Hepatocyte (in vitro differentiated cells): ENCODE measurements around the gene CDH11.

Source experiments
- CTCF ChIP-seq: fragments of 200-600 bp; sonication (generic); IDR thresholded peaks from 2 replicates; pipeline ENCODE4 v1.5.1; 2016; ENCODE audit warnings: antibody characterized with exemption, mild to moderate bottlenecking; ENCODE audit not compliant: poor library complexity
- EZH2 ChIP-seq: fragments of 200-600 bp; sonication (generic); IDR thresholded peaks from 2 replicates; pipeline ENCODE4 v1.6.1; 2016; ENCODE audit warnings: antibody characterized with exemption, mild to moderate bottlenecking, borderline replicate concordance

GRCh38 chr16:65125322-65125721 lies 3.5 kb upstream of the CDH11 start:
- no peak for TF ChIP-seq CTCF
- TF ChIP-seq EZH2 = no peak
